Stomach (tissue), 4 donors: ENCODE data around the gene TSHZ2.

Experiments used
- EP300 ChIP-seq: sonication (generic); formaldehyde crosslinking; IDR thresholded peaks from one replicate; pipeline ENCODE4 v1.6.1; 2017; ENCODE audit warnings: antibody characterized with exemption
- POLR2A ChIP-seq, 4 donors: fragments of 450-650 bp; IDR thresholded peaks; one replicate each; pipeline ENCODE4 v1.6.1; 2016; ENCODE audit warnings: antibody characterized with exemption in 4 of 4, control low read depth in 2 of 4, mild to moderate bottlenecking in 1 of 4, moderate library complexity in 1 of 4
- POLR2AphosphoS5 ChIP-seq, 3 donors: sonication (generic); formaldehyde crosslinking; IDR thresholded peaks; one replicate each; pipeline ENCODE4 v1.6.1; 2016; ENCODE audit warnings: antibody characterized with exemption in 3 of 3
- TF ChIP-seq, protein P1 (sequence below), 7 experiments: fragments of 450-650 bp in 4 of 7; fragments of 200-600 bp in 3 of 7; sonication (generic) in 3 of 7; IDR thresholded peaks; one replicate each; pipeline ENCODE4 v1.5.1; 2016 to 2019; ENCODE audit warnings: antibody characterized with exemption in 7 of 7, control low read depth in 2 of 7, mild to moderate bottlenecking in 1 of 7

- TF ChIP-seq EP300 = no peak
- no peak for TF ChIP-seq POLR2A (IDR thresholded peaks at IDR 0.05)
- TF ChIP-seq, protein P1, sequence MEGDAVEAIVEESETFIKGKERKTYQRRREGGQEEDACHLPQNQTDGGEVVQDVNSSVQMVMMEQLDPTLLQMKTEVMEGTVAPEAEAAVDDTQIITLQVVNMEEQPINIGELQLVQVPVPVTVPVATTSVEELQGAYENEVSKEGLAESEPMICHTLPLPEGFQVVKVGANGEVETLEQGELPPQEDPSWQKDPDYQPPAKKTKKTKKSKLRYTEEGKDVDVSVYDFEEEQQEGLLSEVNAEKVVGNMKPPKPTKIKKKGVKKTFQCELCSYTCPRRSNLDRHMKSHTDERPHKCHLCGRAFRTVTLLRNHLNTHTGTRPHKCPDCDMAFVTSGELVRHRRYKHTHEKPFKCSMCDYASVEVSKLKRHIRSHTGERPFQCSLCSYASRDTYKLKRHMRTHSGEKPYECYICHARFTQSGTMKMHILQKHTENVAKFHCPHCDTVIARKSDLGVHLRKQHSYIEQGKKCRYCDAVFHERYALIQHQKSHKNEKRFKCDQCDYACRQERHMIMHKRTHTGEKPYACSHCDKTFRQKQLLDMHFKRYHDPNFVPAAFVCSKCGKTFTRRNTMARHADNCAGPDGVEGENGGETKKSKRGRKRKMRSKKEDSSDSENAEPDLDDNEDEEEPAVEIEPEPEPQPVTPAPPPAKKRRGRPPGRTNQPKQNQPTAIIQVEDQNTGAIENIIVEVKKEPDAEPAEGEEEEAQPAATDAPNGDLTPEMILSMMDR (IDR thresholded peaks at IDR 0.05) = no peak
- no peak for TF ChIP-seq POLR2AphosphoS5 (IDR thresholded peaks at IDR 0.05)
Measured at GRCh38 chr20:53395188-53395923, 423.2 kb downstream of the TSHZ2 start.
